Measurements from ENCODE around the gene CREB3L2.
A peak's percentile ranks its signal among the peaks of the same experiment; 100 is the strongest.
"Not testable (repeated sequence)": the region's sequence is repeated elsewhere in the genome, so short reads cannot be mapped to it uniquely, and the experiment has no call there.

CREB3L2 gene, protein sequence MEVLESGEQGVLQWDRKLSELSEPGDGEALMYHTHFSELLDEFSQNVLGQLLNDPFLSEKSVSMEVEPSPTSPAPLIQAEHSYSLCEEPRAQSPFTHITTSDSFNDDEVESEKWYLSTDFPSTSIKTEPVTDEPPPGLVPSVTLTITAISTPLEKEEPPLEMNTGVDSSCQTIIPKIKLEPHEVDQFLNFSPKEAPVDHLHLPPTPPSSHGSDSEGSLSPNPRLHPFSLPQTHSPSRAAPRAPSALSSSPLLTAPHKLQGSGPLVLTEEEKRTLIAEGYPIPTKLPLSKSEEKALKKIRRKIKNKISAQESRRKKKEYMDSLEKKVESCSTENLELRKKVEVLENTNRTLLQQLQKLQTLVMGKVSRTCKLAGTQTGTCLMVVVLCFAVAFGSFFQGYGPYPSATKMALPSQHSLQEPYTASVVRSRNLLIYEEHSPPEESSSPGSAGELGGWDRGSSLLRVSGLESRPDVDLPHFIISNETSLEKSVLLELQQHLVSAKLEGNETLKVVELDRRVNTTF

DNA sequence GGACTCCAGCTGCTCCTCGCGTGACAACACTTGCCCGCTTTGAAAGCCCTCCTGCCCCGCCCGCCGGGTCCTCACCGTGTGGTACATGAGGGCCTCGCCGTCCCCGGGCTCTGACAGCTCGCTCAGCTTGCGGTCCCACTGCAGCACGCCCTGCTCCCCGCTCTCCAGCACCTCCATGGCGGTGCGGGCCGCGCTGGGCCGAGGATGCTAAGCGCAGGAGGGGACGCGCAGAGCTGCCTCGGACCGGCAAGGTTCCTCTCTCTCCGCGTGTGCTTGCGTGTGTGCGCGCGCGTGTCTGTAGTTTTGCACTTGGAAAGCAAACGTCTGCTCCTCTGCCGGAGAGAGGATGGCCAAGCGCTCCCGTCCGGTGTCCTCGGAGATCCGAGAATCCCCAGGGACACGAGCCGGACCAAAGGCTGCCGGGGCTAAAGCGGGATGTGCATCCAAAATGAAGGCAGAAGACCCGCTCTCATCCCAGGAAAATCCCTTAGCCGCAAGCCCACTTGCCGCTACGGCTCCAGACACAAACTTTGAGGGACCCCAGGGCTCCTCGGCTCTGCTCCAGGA lies at the start of gene CREB3L2:
Gene CREB3L2 (minus strand): TSS at position 558 of the 567 bp plus-strand sequence. CDS start 381 bp downstream, at position 177.
- peak within 1 kb of the TSS; percentile 82 for H3K4me3 ChIP-seq
- no peaks in the 10 kb centered on the region for H3K27me3 ChIP-seq (ENCODE audit: low read depth)
- H3K36me3 ChIP-seq (replicated peaks) = no peaks in the 10 kb centered on the region
- in situ Hi-C loops (cut with MboI; ENCODE audit: low sequenced_read_pairs) = loop anchor here (5.0 to 10.0 kb wide), 2 partner anchors 94 to 733 kb away; no protein-coding TSS in a partner anchor
- no peaks in the 10 kb centered on the region for H3K9me3 ChIP-seq
- DNase-seq (ENCODE audit: low spot score in 2 of 2) = peak; percentile 56 to 82
- H3K4me1 ChIP-seq = peaks cover 23% of the 10 kb centered on the region

DNA sequence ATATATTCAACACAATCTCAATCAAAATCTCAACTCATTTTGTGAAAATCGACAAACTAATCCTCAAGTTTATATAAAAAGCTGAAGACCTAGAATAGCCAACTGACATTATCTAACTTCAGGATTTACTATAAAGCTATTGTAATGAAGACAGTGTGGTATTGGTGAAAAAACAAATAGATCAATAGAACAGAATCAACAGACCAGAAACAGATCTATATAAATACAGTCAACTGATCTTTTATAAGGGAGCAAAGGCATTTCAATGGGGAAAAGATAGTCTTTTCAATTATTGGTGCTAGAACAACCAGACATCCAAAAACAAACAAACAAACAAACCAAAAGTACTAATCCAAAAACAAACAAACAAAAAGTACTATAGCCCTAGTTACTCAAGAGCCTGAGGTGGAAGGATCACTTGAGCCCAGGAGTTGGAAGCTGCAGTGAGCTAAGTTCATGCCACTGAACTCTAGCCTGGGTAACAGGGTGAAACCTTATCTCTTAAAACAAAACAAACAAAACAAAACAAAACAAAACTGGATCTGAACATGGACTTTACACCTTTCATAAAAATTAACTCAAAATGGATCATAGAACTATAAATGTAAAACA lies 47.7 kb upstream of the CREB3L2 start:
- DNase-seq (ENCODE audit: low spot score in 2 of 2) = no peak
- in situ Hi-C loops (cut with MboI; ENCODE audit: low sequenced_read_pairs) = no loop called here

DNA sequence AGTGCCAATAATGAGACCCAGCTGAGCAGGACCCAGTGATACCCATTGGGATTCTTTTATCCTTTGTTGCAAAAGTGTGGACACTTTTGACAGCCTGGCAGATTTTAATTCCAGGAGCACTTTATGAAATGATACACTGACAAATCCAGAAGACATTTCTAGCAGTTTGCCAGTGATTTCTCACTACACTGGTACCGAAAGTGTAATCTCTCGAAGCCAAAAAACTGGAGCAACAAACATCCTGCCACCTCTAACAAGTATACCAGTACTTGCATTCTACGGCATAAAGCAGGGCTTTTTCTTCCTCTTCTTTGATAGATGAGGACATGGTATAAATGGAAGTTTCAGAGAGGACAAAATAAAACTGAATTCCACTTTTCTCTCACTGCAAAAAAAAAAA lies 46.0 kb upstream of the CREB3L2 start:
- in situ Hi-C loops (cut with MboI; ENCODE audit: low sequenced_read_pairs) = no loop called here
- no peak for DNase-seq (ENCODE audit: low spot score in 2 of 2)
- no peaks in the 10 kb centered on the region for H3K36me3 ChIP-seq (replicated peaks)
- H3K4me1 ChIP-seq = peaks cover 4% of the 10 kb centered on the region; the same call in 1 of the 2 replicates
- H3K27me3 ChIP-seq (ENCODE audit: low read depth) = no peaks in the 10 kb centered on the region
- H3K9me3 ChIP-seq = no peaks in the 10 kb centered on the region
- H3K4me3 ChIP-seq = no peak overlapping the region

More for the DNA sequence above, 47.7 kb upstream of the CREB3L2 start:
- Histone ChIP-seq H3K4me3 (no peak overlapping the region), H3K4me1 (peaks cover 4% of the 10 kb centered on the region; the same call in 1 of the 2 replicates), H3K9me3 (no peaks in the 10 kb centered on the region), H3K27me3 (ENCODE audit: low read depth) (no peaks in the 10 kb centered on the region), H3K36me3 (replicated peaks) (no peaks in the 10 kb centered on the region)

DNA sequence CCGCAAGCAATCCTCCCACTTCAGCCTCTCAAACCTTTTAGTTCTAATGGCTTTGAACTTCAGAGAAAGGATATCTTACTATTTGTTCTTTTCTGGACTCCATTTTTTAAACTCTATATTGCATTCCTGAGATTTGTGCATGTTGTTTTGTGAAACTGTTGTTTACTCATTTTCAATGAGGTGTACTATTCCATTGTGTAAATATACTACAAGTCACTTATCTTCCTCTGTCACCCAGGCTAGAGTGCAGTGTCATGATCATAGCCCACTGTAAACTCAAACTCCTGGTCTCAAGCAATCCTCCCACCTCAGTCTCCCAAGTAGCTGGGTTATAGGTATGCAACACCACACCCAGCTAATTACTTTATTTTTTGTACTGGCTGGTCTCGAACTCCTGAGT lies 43.0 kb upstream of the CREB3L2 start:
- Histone ChIP-seq H3K36me3 (replicated peaks) (no peaks in the 10 kb centered on the region), H3K4me3 (no peak overlapping the region), H3K27me3 (ENCODE audit: low read depth) (no peaks in the 10 kb centered on the region), H3K4me1 (peaks cover 4% of the 10 kb centered on the region; the same call in 1 of the 2 replicates), H3K9me3 (peaks cover 6% of the 10 kb centered on the region; the same call in 1 of the 2 replicates)
- no peak for DNase-seq (ENCODE audit: low spot score in 2 of 2)
- in situ Hi-C loops (cut with MboI; ENCODE audit: low sequenced_read_pairs) = no loop called here

DNA sequence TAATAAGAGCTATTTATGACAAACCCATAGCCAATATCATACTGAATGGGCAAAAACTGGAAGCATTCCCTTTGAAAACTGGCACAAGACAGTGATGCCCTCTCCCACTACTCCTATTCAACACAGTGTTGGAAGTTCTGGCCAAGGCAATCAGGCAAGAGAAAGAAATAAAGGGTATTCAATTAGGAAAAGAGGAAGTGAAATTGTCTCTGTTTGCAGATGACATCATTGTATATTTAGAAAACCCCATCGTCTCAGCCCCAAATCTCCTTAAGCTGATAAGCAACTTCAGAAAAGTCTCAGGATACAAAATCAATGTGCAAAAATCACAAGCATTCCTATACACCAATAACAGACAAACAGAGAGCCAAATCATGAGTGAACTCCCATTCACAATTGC lies 38.2 kb upstream of the CREB3L2 start:
- H3K4me1 ChIP-seq; DNase-seq (ENCODE audit: low spot score in 2 of 2); H3K4me3 ChIP-seq; in situ Hi-C loops (cut with MboI; ENCODE audit: low sequenced_read_pairs); H3K36me3 ChIP-seq (replicated peaks); H3K27me3 ChIP-seq (ENCODE audit: low read depth): not testable (repeated sequence)
- peaks cover 26% of the 10 kb centered on the region for H3K9me3 ChIP-seq

DNA sequence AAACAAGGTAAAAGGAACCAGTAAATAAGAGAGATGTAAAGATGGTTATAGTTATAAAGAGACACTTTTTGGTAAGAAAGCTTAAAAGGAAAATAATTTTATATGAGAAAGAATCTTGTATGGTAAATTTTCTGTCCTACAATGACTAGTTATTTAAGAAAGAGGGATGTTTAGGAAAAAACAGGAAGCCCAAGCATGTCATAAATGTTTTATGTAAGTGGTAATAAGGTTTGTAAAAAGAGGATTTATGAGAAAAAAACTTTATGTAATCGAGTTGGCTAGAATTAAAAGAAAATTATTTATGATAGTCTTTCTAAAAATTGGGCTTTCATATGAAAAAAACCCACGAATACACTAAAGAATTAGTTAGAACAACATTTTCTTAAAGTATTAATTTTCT lies 34.2 kb upstream of the CREB3L2 start:
- Histone ChIP-seq H3K36me3 (replicated peaks) (no peaks in the 10 kb centered on the region), H3K9me3 (peaks cover 31% of the 10 kb centered on the region), H3K4me3 (no peak overlapping the region), H3K4me1 (0 out of 2 replicates have a peak, but pooled peaks cover 2% of the 10 kb centered on the region), H3K27me3 (ENCODE audit: low read depth) (no peaks in the 10 kb centered on the region)
- in situ Hi-C loops (cut with MboI; ENCODE audit: low sequenced_read_pairs) = no loop called here
- DNase-seq (ENCODE audit: low spot score in 2 of 2) = no peak

DNA sequence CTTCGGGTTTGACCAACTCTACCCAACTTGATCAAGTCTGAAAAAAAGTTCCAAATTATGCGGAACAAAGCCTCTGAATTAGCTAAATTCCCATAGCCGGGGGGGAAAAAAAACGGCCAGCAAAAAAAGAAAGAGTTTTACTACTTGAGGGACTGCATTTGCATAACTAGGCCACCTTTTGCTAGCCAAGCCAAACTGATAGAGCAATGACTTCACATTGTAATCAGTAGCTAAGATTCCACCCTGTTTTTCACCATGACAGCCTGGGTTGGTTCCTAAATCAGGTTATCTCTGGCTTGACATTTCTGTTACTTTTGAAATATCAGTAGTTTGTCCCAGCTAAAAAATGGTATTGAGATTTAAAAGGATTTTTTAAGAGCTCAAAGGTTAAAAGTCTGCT lies 31.4 kb upstream of the CREB3L2 start:
- DNase-seq (ENCODE audit: low spot score in 2 of 2) = peak; percentile 17 to 44
- Histone ChIP-seq H3K9me3 (peaks cover 24% of the 10 kb centered on the region), H3K36me3 (replicated peaks) (no peaks in the 10 kb centered on the region), H3K27me3 (ENCODE audit: low read depth) (no peaks in the 10 kb centered on the region), H3K4me3 (no peak overlapping the region), H3K4me1 (peaks cover 23% of the 10 kb centered on the region)
- in situ Hi-C loops (cut with MboI; ENCODE audit: low sequenced_read_pairs) = no loop called here

DNA sequence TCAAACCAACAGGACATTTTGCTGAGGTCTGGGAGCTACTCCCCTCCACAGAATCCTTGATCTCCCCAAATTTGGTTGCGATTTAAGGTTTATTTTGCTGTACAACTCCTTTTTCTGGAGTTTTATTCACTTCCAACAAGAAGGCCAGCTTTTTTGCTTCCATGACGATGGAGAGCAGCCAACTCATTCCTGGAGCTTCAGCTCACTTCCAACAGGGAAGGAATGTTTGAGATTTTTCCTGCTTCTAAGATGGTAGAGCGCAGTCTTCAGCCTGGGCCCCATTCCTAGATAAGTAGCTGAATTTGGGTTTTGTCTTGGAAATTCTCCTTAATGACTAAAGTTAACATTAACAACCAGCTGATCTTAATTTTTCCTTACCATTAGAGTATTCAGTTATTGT lies 30.9 kb upstream of the CREB3L2 start:
- in situ Hi-C loops (cut with MboI; ENCODE audit: low sequenced_read_pairs) = no loop called here
- Histone ChIP-seq H3K4me3 (no peak overlapping the region), H3K4me1 (peaks cover 23% of the 10 kb centered on the region), H3K9me3 (peaks cover 24% of the 10 kb centered on the region), H3K36me3 (replicated peaks) (no peaks in the 10 kb centered on the region), H3K27me3 (ENCODE audit: low read depth) (no peaks in the 10 kb centered on the region)
- no peak for DNase-seq (ENCODE audit: low spot score in 2 of 2)

DNA sequence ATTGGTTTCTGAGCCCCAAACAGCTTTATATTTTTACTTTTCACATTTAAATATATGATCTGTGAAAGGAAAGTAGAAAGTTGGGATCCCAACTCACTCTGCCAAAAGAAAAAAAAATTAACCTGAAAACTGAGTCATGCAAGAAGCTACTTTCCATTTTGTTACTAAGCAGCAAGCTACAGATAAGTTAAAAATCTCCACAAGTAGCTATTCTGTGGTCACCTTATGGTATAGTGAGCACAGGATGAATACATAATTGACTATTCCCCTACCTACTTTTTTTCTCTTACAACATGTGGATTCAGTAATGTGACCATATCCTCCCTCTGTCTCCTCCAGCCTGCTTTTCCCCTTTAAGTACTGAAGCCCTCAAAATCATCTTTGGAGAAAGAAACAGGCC lies 30.3 kb upstream of the CREB3L2 start:
- DNase-seq (ENCODE audit: low spot score in 2 of 2) = no peak

DNA sequence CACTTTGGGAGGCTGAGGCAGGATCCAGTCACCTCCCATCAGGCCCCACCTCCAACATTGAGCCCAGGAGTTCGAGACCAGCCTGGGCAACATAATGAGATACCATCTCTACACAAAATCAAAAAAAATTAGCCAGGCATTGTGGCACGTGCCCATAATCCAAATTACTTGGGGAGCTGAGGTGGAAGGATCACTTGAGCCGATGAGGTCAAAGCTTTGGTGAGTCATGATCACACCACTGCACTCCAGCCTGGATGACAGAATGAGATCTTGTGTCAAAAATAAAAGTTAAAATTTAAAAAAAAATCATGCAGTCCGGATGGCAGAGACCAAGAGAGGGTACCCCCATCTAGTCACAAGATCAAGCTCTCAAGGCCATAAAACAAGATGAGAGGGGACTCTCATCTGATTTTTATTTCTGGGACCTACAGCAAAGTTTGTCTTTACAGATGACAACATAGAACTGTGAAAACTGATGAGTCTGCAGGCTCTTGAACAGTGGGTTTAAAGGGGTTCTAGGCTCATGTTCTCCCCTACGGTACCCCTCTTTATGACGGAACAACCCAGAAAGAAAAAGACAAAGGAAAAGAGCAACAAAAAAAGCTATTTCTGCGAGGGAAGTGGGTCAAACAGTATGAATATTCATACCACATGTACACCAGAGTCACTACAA lies 28.9 kb upstream of the CREB3L2 start:
- H3K4me1 ChIP-seq = peaks cover 34% of the 10 kb centered on the region
- no peak overlapping the region for H3K4me3 ChIP-seq
- peaks cover 10% of the 10 kb centered on the region for H3K9me3 ChIP-seq
- H3K27me3 ChIP-seq (ENCODE audit: low read depth) = no peaks in the 10 kb centered on the region
- H3K36me3 ChIP-seq (replicated peaks) = no peaks in the 10 kb centered on the region
- DNase-seq (ENCODE audit: low spot score in 2 of 2) = no peak
- in situ Hi-C loops (cut with MboI; ENCODE audit: low sequenced_read_pairs) = no loop called here

More for the DNA sequence above, 30.3 kb upstream of the CREB3L2 start:
- in situ Hi-C loops (cut with MboI; ENCODE audit: low sequenced_read_pairs) = no loop called here
- Histone ChIP-seq H3K36me3 (replicated peaks) (no peaks in the 10 kb centered on the region), H3K9me3 (peaks cover 19% of the 10 kb centered on the region), H3K4me1 (peaks cover 25% of the 10 kb centered on the region), H3K4me3 (no peak overlapping the region), H3K27me3 (ENCODE audit: low read depth) (no peaks in the 10 kb centered on the region)

DNA sequence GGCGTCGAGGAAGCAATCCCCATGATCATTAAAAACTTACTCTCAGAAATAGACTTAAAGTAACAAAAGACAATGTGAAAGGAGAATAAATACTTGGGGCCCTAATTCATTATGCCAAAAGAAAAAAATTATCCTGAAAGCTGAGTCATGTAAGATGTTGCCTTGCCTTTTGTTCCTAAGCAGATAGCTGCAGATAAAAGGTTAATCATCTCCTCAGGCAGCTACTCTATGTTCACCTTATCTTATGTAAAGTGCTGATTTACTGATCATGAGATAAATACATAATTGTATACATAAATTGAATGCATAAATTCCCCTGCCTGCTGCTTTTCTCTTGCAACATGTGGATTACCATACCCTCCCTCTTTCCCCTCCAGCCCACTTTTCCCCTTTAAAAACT lies 28.1 kb upstream of the CREB3L2 start:
- H3K9me3 ChIP-seq = peaks cover 4% of the 10 kb centered on the region
- no peak overlapping the region for H3K4me3 ChIP-seq
- H3K27me3 ChIP-seq (ENCODE audit: low read depth) = no peaks in the 10 kb centered on the region
- in situ Hi-C loops (cut with MboI; ENCODE audit: low sequenced_read_pairs) = no loop called here
- H3K4me1 ChIP-seq = peaks cover 42% of the 10 kb centered on the region
- H3K36me3 ChIP-seq (replicated peaks) = no peaks in the 10 kb centered on the region
- peak; percentile 21 to 81 for DNase-seq (ENCODE audit: low spot score in 2 of 2)

DNA sequence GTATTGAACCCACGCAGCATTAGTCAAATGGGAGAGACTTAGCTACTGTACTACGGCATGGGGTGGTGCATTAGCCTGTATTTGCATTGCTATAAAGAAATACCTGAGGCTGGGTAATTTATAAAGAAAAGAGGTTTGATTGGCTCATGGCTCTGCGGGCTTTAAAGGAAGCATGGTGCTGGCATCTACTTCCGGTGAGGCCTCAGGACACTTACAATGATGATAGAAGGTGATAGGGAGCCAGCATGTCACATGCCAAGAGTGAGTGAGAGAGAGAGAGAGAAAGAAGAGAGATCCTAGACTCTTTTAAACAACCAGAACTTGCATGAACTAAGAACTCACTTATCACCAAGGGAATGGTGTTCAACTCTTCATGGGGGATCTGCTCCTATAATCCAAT lies 27.2 kb upstream of the CREB3L2 start:
- DNase-seq (ENCODE audit: low spot score in 2 of 2) = peak in 1 of 2 experiments; percentile 16
- no peaks in the 10 kb centered on the region for H3K9me3 ChIP-seq
- H3K36me3 ChIP-seq (replicated peaks) = no peaks in the 10 kb centered on the region
- H3K4me3 ChIP-seq = no peak overlapping the region
- peaks cover 44% of the 10 kb centered on the region for H3K4me1 ChIP-seq
- H3K27me3 ChIP-seq (ENCODE audit: low read depth) = no peaks in the 10 kb centered on the region
- in situ Hi-C loops (cut with MboI; ENCODE audit: low sequenced_read_pairs) = no loop called here

DNA sequence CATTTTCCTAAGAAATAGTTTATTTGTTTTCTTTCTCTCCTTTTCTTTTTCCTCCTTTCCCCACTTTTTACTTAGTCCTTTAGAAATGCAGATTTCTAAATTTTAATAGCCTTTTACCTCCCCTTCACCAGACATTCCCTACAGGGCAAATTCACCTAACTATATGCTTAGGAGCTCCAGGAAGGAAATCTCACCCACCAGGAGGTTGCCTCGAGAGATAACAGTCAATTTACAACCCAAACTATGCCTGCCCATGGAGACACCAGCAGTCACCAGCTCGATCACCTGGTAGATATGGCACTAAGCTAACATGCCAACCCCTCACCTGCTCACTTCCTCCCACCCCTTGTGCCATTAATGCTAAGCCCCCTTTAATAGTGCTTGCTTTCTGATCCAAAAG lies 25.2 kb upstream of the CREB3L2 start:
- in situ Hi-C loops (cut with MboI; ENCODE audit: low sequenced_read_pairs) = no loop called here
- Histone ChIP-seq H3K36me3 (replicated peaks) (no peaks in the 10 kb centered on the region), H3K27me3 (ENCODE audit: low read depth) (no peaks in the 10 kb centered on the region), H3K4me3 (no peak overlapping the region), H3K9me3 (no peaks in the 10 kb centered on the region; the same call in 1 of the 2 replicates), H3K4me1 (peaks cover 42% of the 10 kb centered on the region)
- peak in 1 of 2 experiments; percentile 32 for DNase-seq (ENCODE audit: low spot score in 2 of 2)

Data from HAP-1 (cell line).